ENCODE results near the gene EPOP.
"Not testable (repeated sequence)": the region's sequence is repeated elsewhere in the genome, so short reads cannot be mapped to it uniquely, and the experiment has no call there.

Gene EPOP

GRCh38 chr17:38653230-38653629, 21.5 kb downstream of the EPOP start:
- no peak for DNase-seq
- no peak for ATAC-seq

DNA sequence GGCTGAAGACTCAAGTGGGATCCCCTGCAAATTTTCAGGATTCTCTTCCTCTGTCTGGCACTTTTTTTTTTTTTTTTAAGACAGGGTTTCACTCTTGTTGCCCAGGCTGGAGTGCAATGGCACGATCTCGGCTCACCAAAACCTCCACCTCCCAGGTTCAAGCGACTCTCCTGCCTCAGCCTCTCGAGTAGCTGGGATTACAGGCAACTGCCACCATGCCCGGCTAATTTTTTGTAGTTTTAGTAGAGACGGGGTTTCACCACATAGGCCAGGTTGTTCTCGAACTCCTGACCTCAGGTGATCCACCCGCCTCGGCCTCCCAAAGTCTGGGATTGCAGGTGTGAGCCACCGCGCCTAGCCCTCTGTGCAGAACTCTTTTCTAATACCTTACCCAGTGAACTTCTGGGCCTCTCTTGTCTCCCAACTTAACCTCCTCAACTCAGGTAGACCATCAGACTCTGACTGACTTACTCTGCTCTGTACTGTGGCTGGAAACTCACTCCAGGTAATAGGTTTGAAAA, 24.0 kb downstream of the EPOP start:
- ATAC-seq, DNase-seq: not testable (repeated sequence)

- ATAC-seq (no peak), DNase-seq (no peak)
Measured at GRCh38 chr17:38637951-38638350, 36.8 kb downstream of the EPOP start.

GRCh38 chr17:38636054-38636453, 38.7 kb downstream of the EPOP start:
- ATAC-seq = no peak
- no peak for DNase-seq

DNA sequence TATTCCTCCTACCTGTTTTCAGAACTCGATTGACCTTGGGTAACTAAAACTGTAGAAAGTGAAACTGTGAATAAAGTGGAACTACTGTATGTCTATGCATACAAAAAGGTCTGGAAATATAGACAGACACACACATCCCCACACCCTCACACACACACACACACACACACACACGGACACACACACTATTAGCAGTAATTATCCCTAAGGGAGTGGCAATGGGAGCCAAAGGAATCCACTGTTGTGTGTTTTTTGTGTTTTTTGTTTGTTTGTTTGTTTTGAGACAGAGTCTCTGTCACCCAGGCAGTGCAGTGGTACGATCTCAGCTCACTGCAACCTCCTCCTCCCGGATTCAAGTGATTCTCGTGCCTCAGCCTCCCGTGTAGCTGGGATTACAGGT, 42.4 kb downstream of the EPOP start:
- DNase-seq (no peak), ATAC-seq (no peak)

- ATAC-seq (no peak), DNase-seq (no peak)
Measured at GRCh38 chr17:38628441-38628840, 46.3 kb downstream of the EPOP start.

GRCh38 chr17:38627957-38628356, 46.8 kb downstream of the EPOP start:
- ATAC-seq (no peak), DNase-seq (no peak)

DNA sequence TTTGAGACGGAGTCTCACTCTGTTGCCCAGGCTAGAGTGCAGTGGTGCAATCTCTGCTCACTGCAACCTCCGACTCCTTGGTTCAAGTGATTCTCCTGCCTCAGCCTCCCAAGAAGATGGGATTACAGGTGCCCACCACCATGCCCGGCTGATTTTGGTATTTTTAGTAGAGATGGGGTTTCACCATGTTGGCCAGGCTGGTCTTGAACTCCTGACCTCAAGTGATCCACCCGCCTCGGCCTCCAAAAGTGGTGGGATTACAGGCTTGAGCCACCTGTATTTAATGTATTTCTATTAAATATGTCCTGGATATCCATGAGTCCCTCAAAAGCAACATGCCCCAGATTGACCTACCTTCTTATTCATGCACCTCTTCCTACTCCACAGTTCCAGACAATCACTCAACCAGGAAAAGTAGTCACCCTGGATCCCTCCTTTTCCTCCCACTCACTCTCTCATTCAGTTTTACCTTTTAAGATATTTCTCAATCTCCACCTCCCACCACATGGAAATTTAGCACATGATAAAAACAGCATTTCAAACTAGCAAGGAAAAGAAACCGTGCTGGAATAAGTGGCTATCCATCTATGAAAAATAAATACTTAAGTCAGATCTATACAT, 48.0 kb downstream of the EPOP start:
- not testable (repeated sequence) for DNase-seq, ATAC-seq

DNA sequence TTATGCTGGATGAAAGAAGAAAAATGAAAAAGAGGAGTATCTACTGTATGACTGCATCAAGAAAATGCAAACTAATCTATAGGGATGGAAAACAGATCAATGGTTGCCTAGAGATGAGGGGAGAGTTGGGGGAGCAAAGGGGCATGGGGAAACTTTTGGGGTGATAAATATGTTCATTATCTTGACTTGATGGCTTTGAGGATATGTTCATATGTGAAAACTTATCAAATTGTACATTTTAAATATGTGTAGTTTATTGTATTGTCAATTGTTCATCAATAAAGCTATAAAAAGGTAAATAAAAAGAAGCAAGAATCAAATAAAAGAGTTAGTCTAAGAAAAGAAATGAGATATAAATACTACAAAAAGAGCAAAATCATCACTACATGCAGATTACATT, 49.3 kb downstream of the EPOP start:
- DNase-seq = no peak

GRCh38 chr17:38624782-38625355, 49.9 kb downstream of the EPOP start:
- not testable (repeated sequence) for DNase-seq, ATAC-seq

More for the DNA sequence above, 49.3 kb downstream of the EPOP start:
- ATAC-seq = no peak

All from stimulated activated naive CD8-positive, alpha-beta T cell treated with anti-CD3 and anti-CD28 coated beads, Interleukin-15, Interleukin-2, amounts not matched to agents 100 U/mL and 50 U/mL, for 24 hours (primary cell).